ENCODE data around the gene PRKAB1. TPM values are rescaled to one million over a fixed set of nuclear protein-coding genes. Genes with fewer than 3 reads are reported as not detected.

PRKAB1 gene
- total RNA-seq, 4 donors from 2014 or later = 15.7 to 51.8 (median 32.1) TPM

DNA sequence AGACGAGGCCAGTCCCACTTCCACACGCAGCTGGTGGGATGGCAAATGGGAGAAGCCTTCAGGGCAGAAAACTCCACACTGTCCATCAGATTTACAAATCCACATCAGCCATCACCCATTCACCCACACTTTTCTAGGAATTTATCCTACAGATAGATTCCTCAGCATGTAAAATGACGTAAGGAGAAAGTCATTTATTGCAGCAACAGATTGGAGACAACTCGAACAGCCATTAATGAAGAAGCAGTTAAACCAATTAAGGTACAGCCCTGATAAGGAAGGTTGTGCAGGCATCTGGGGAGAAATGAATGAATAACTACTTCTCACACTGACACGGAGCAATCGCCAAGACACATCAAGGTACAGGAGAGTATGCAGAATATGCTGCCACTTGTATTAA lies 26.2 kb downstream of the PRKAB1 start:
- TF ChIP-seq CTCF (IDR thresholded peaks at IDR 0.05; ENCODE audit: low read depth) = no peak

- TF ChIP-seq CTCF (IDR thresholded peaks at IDR 0.05; ENCODE audit: low read depth) = no peak
Measured at GRCh38 chr12:119695034-119695433, 27.1 kb downstream of the PRKAB1 start.

DNA sequence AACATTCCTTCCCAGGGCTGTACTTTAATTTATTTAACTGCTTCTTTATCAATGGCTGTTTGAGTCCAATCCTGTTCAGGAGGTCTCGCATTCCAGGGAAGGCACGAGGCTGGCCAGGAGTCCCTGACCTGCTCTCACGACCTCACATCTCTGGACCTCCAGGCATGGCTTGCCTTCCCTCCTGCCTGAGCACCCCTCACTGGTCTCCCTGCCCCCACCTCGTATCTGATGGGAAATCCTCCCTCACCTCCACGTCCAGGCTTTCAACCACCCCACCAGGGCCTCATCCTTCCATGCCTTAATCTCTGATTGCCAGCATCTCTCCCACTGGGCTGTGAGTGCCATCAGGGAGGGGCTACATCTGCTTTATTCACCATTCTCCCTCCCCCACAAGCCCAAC lies 29.0 kb downstream of the PRKAB1 start:
- no peak for TF ChIP-seq CTCF (IDR thresholded peaks at IDR 0.05; ENCODE audit: low read depth)

DNA sequence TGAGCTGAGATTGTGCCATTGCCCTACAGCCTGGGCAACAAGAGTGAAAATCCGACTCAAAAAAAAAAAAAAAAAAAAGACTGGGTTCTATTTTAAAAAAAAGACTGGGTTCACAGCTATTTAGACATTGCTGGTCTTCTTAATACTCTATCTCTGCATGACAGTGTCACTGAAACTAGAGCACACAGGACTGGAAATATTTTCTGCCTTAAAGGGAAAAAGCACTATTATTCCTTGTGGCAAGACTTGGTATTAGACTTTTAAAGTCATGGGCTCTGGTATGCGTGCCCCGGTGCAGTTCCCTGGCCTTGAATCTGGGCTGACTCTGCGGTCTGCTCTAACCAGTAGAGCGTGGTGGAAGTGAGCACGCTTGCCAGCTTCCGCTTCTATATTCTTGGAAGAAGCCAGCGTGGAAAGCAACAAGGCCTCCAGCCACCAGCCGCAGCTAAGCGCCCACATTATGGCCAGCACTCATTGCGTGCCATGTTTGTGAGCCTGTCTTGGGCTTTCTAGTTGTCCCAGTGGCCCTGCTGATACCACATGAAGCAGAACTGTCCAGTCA lies 31.3 kb downstream of the PRKAB1 start:
- no peak for TF ChIP-seq CTCF (IDR thresholded peaks at IDR 0.05; ENCODE audit: low read depth)

DNA sequence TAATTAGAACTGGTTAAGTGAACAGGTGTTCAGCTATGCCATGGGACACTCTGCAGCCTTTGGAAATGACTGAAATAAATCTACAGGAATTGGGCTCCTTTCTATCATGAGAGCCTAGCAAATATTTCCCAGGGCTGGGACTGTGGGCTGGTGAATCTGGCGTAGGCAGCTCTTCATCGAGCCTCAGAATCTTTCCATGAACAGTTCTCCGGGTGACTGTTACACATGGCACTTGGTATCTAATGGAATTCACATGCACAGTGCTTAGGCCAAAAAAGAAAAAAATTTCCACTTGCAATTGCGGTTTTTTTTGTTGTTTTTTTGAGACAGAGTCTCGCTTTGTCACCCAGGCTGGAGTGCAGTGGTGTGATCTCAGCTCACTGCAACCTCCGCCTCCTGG lies 32.1 kb downstream of the PRKAB1 start:
- no peak for TF ChIP-seq CTCF (IDR thresholded peaks at IDR 0.05; ENCODE audit: low read depth)

DNA sequence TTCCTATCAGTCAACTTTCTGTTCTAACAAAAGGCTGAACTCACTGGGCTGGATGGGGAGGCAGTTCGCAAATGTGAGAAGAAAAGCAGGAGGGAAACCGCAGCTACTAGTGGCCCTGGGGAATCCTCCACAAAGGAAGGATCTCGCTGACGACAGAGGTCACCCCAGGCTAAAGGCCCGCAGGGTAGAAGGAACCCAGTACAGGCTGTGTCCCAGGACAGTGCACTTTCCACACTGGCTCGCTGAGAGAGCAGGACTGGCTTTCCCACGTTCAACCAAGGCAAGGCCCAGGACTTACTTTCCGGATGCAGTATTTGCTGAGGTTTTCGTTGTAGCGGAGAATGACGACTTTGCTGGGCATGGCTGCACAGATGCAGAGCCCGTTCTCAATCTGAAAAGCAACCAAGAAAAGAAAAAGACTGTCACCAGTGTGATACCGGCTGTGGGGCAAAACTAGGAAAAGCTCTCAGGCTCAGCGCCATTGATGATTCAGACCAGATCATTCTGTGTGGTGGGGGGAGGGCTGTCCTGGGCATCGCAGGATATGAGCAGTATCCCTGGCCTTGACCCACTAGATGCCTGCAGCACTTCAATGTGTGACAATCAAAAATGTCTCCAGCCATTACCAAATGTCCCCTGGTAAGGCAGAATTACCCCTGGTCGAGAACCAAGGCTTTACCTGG lies 36.3 kb downstream of the PRKAB1 start:
- TF ChIP-seq CTCF (IDR thresholded peaks at IDR 0.05; ENCODE audit: low read depth) = no peak

DNA sequence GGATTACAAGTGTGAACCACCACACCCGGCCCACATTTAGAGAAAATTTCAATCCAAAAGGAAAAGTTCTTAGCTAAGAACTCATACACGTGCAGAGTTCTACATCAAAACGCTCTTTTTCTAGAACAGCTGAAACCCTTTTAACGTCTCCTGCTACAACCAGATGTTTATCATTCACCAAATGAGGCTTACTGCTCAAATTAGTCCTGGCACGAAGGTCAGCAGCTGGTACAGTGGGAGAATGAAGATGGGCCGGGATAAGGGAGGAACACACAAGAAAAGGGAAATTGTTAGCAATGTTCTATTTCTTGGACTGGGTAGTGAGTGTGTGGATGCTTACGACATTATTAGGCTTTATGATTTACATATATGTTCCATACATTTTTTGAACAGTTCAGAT lies 37.2 kb downstream of the PRKAB1 start:
- no peak for TF ChIP-seq CTCF (IDR thresholded peaks at IDR 0.05; ENCODE audit: low read depth)

Measured in subcutaneous adipose tissue (tissue), 4 donors.